Measurements from ENCODE around the gene DHRS9.

DHRS9 gene

GRCh38 chr2:169034984-169035544 is 34.3 kb upstream of the DHRS9 start:
- DNase-seq (ENCODE audit: extremely low read depth, low read depth): no peak
- TF ChIP-seq CTCF (IDR thresholded peaks at IDR 0.05; ENCODE audit: low read depth, low read length): no peak

- no peak for TF ChIP-seq CTCF (IDR thresholded peaks at IDR 0.05; ENCODE audit: low read depth, low read length)
- no peak for DNase-seq (ENCODE audit: extremely low read depth, low read depth)
Measured at GRCh38 chr2:169035887-169036286, 33.5 kb upstream of the DHRS9 start.

- TF ChIP-seq CTCF (IDR thresholded peaks at IDR 0.05; ENCODE audit: low read depth, low read length): no peak
- DNase-seq (ENCODE audit: extremely low read depth, low read depth): no peak
Measured at GRCh38 chr2:169036736-169037440, 32.5 kb upstream of the DHRS9 start.

GRCh38 chr2:169038338-169038757 is 31.0 kb upstream of the DHRS9 start:
- TF ChIP-seq CTCF (IDR thresholded peaks at IDR 0.05; ENCODE audit: low read depth, low read length): no peak
- DNase-seq (ENCODE audit: extremely low read depth, low read depth): no peak

- no peak for DNase-seq (ENCODE audit: extremely low read depth, low read depth)
- TF ChIP-seq CTCF (IDR thresholded peaks at IDR 0.05; ENCODE audit: low read depth, low read length): no peak
Measured at GRCh38 chr2:169039702-169040101, 29.7 kb upstream of the DHRS9 start.

GRCh38 chr2:169041594-169041993 is 27.8 kb upstream of the DHRS9 start:
- DNase-seq (ENCODE audit: extremely low read depth, low read depth): no peak
- TF ChIP-seq CTCF (IDR thresholded peaks at IDR 0.05; ENCODE audit: low read depth, low read length): no peak

- TF ChIP-seq CTCF (IDR thresholded peaks at IDR 0.05; ENCODE audit: low read depth, low read length): no peak
- no peak for DNase-seq (ENCODE audit: extremely low read depth, low read depth)
Measured at GRCh38 chr2:169042856-169043255, 26.5 kb upstream of the DHRS9 start.

All from AG09319 (cell line).